IPS-20b (cell line): ENCODE results near the gene SLC26A2.

ENCODE experiments used
- H3K27ac ChIP-seq: one replicate; pipeline ENCODE4 v1.5.1; 2013; ENCODE audit warnings: low read length
- H3K27me3 ChIP-seq: 2 replicates; pipeline ENCODE4 v1.6.1; 2013; ENCODE audit warnings: mild to moderate bottlenecking, low read length, inconsistent platforms; ENCODE audit not compliant: insufficient read depth
- H3K36me3 ChIP-seq: 2 replicates; pipeline ENCODE4 v1.6.1; 2013; ENCODE audit warnings: low read depth, mild to moderate bottlenecking, inconsistent platforms, low read length, moderate library complexity; ENCODE audit not compliant: insufficient read depth
- H3K4me1 ChIP-seq: 2 replicates; pipeline ENCODE4 v1.6.1; 2013; ENCODE audit warnings: mild to moderate bottlenecking, control low read depth, inconsistent platforms, low read length, moderate library complexity; ENCODE audit not compliant: insufficient read depth
- H3K4me3 ChIP-seq: 2 replicates; pipeline ENCODE4 v1.5.1; 2013; ENCODE audit warnings: mild to moderate bottlenecking, low read length, inconsistent platforms
- H3K9ac ChIP-seq: 2 replicates; pipeline ENCODE4 v1.6.1; 2013; ENCODE audit warnings: low read depth, mild to moderate bottlenecking, inconsistent platforms, low read length, moderate library complexity
- H3K9me3 ChIP-seq: 2 replicates; pipeline ENCODE4 v1.6.1; 2013; ENCODE audit warnings: mild to moderate bottlenecking, low read depth, low read length, inconsistent platforms; ENCODE audit not compliant: insufficient read depth

SLC26A2 gene

GRCh38 chr5:149999866-150000255 is 39.3 kb downstream of the SLC26A2 start:
- H3K27ac ChIP-seq, result peak overlapping the region; percentile 26
- peak overlapping the region; percentile 85 for H3K9ac ChIP-seq
- H3K4me3 ChIP-seq, result peak overlapping the region; percentile 89
- 0 out of 2 replicates have a peak, but pooled peaks cover 3% of the 10 kb centered on the region for H3K27me3 ChIP-seq
- no peaks in the 10 kb centered on the region for H3K9me3 ChIP-seq
- peaks cover 10% of the 10 kb centered on the region for H3K36me3 ChIP-seq
- peaks cover 14% of the 10 kb centered on the region for H3K4me1 ChIP-seq

- H3K9me3 ChIP-seq, result no peaks in the 10 kb centered on the region
- H3K4me1 ChIP-seq, result peaks cover 14% of the 10 kb centered on the region
- 0 out of 2 replicates have a peak, but pooled peaks cover 3% of the 10 kb centered on the region for H3K27me3 ChIP-seq
- H3K9ac ChIP-seq, result peak within 1 kb of the TSS; percentile 85
- H3K27ac ChIP-seq, result peak within 1 kb of the TSS; percentile 26
- peaks cover 13% of the 10 kb centered on the region for H3K36me3 ChIP-seq
- peak within 1 kb of the TSS; percentile 89 for H3K4me3 ChIP-seq
Observed at GRCh38 chr5:150000256-150000989, 39.9 kb downstream of the SLC26A2 start, which contains the start of the genes HMGXB3 and TIGD6. Gene HMGXB3 (plus strand): TSS chr5:150000739. CDS start chr5:150004853, 4,114 bp downstream. Gene TIGD6 (minus strand): TSS chr5:150000654. CDS start chr5:149996348, 4,306 bp downstream.

- H3K9me3 ChIP-seq, result no peaks in the 10 kb centered on the region
- peak overlapping the region; percentile 5 for H3K27ac ChIP-seq
- H3K9ac ChIP-seq, result peak overlapping the region; percentile 85
- H3K4me3 ChIP-seq, result peak overlapping the region; percentile 89
- peaks cover 14% of the 10 kb centered on the region for H3K4me1 ChIP-seq
- peaks cover 20% of the 10 kb centered on the region for H3K36me3 ChIP-seq
- 0 out of 2 replicates have a peak, but pooled peaks cover 3% of the 10 kb centered on the region for H3K27me3 ChIP-seq
Observed at GRCh38 chr5:150000990-150001659, 40.6 kb downstream of the SLC26A2 start.

GRCh38 chr5:150001660-150002486 is 41.3 kb downstream of the SLC26A2 start:
- Histone ChIP-seq H3K9me3 (no peaks in the 10 kb centered on the region), H3K4me1 (peaks cover 14% of the 10 kb centered on the region), H3K4me3 (peak overlapping the region; percentile 89), H3K27me3 (0 out of 2 replicates have a peak, but pooled peaks cover 3% of the 10 kb centered on the region), H3K36me3 (peaks cover 27% of the 10 kb centered on the region), H3K9ac (peak overlapping the region; percentile 85; the same call in 1 of the 2 replicates), H3K27ac (no peak overlapping the region)

GRCh38 chr5:150006318-150006717 is 45.8 kb downstream of the SLC26A2 start:
- peaks cover 69% of the 10 kb centered on the region for H3K36me3 ChIP-seq
- H3K4me1 ChIP-seq, result 0 out of 2 replicates have a peak, but pooled peaks cover 4% of the 10 kb centered on the region
- 0 out of 2 replicates have a peak, but pooled peaks cover under 1% of the 10 kb centered on the region for H3K27me3 ChIP-seq
- H3K27ac ChIP-seq, result no peak overlapping the region
- H3K4me3 ChIP-seq, result no peak overlapping the region
- no peaks in the 10 kb centered on the region for H3K9me3 ChIP-seq
- no peak overlapping the region for H3K9ac ChIP-seq

GRCh38 chr5:150007050-150007449 is 46.5 kb downstream of the SLC26A2 start:
- Histone ChIP-seq H3K4me1 (0 out of 2 replicates have a peak, but pooled peaks cover 2% of the 10 kb centered on the region), H3K9ac (no peak overlapping the region), H3K27me3 (no peaks in the 10 kb centered on the region), H3K4me3 (no peak overlapping the region), H3K9me3 (no peaks in the 10 kb centered on the region), H3K36me3 (peaks cover 73% of the 10 kb centered on the region), H3K27ac (no peak overlapping the region)

- H3K27me3 ChIP-seq, result no peaks in the 10 kb centered on the region
- H3K27ac ChIP-seq, result no peak overlapping the region
- no peak overlapping the region for H3K9ac ChIP-seq
- peaks cover 92% of the 10 kb centered on the region for H3K36me3 ChIP-seq
- H3K9me3 ChIP-seq, result no peaks in the 10 kb centered on the region
- no peaks in the 10 kb centered on the region for H3K4me1 ChIP-seq
- H3K4me3 ChIP-seq, result no peak overlapping the region
Observed at GRCh38 chr5:150009671-150010387, 49.3 kb downstream of the SLC26A2 start.

GRCh38 chr5:150013931-150014330 is 53.4 kb downstream of the SLC26A2 start:
- no peak overlapping the region for H3K9ac ChIP-seq
- H3K9me3 ChIP-seq, result peaks cover 8% of the 10 kb centered on the region; the same call in 1 of the 2 replicates
- no peak overlapping the region for H3K4me3 ChIP-seq
- peaks cover 96% of the 10 kb centered on the region for H3K36me3 ChIP-seq
- H3K27me3 ChIP-seq, result no peaks in the 10 kb centered on the region
- no peak overlapping the region for H3K27ac ChIP-seq
- no peaks in the 10 kb centered on the region for H3K4me1 ChIP-seq

- Histone ChIP-seq H3K36me3 (peaks cover 97% of the 10 kb centered on the region), H3K27ac (no peak overlapping the region), H3K4me3 (no peak overlapping the region), H3K4me1 (no peaks in the 10 kb centered on the region), H3K9me3 (peaks cover 8% of the 10 kb centered on the region; the same call in 1 of the 2 replicates), H3K27me3 (no peaks in the 10 kb centered on the region), H3K9ac (no peak overlapping the region)
Observed at GRCh38 chr5:150014456-150014855, 53.9 kb downstream of the SLC26A2 start.

- no peak overlapping the region for H3K9ac ChIP-seq
- peaks cover 97% of the 10 kb centered on the region for H3K36me3 ChIP-seq
- H3K27ac ChIP-seq, result no peak overlapping the region
- H3K4me3 ChIP-seq, result no peak overlapping the region
- H3K9me3 ChIP-seq, result peaks cover 8% of the 10 kb centered on the region; the same call in 1 of the 2 replicates
- H3K4me1 ChIP-seq, result no peaks in the 10 kb centered on the region
- no peaks in the 10 kb centered on the region for H3K27me3 ChIP-seq
Observed at GRCh38 chr5:150015415-150015814, 54.9 kb downstream of the SLC26A2 start.
